MG63 (cell line): ENCODE measurements around the gene ZNF565. TPM values are rescaled to one million over a fixed set of nuclear protein-coding genes. Genes with fewer than 3 reads are reported as not detected.
A peak's percentile ranks its signal among the peaks of the same experiment; 100 is the strongest.
"Not testable (repeated sequence)": the region's sequence is repeated elsewhere in the genome, so short reads cannot be mapped to it uniquely, and the experiment has no call there.

Experiments
- DNase-seq: peaks from one replicate; pipeline ENCODE4 v3.0.0-alpha.2; 2020
- H3K27me3 ChIP-seq: fragments of 250-450 bp; sonication (Bioruptor Pico); 2 replicates; pipeline ENCODE4 v1.5.1; 2020; ENCODE audit warnings: mild to moderate bottlenecking, moderate library complexity
- H3K36me3 ChIP-seq: fragments of 250-450 bp; sonication (Bioruptor Pico); 2 replicates; pipeline ENCODE4 v1.5.1; 2020; ENCODE audit warnings: mild to moderate bottlenecking, moderate library complexity
- H3K4me3 ChIP-seq: fragments of 250-450 bp; sonication (Bioruptor Pico); 2 replicates; pipeline ENCODE4 v1.5.1; 2020; ENCODE audit warnings: mild to moderate bottlenecking, moderate library complexity
- H3K9me3 ChIP-seq: fragments of 250-450 bp; sonication (Bioruptor Pico); 2 replicates; pipeline ENCODE4 v1.5.1; 2020; ENCODE audit warnings: mild to moderate bottlenecking, moderate library complexity
- total RNA-seq: library from RNA; depleted of rRNA; stranded (reverse); fragments of >200 nt; shearing (Covaris generic); gene quantifications from 2 replicates; pipeline ENCODE4 v1.2.3, GENCODE V29; 2014; ENCODE audit warnings: low replicate concordance; rRNA removed

The ZNF565 gene
- 3.0 and 3.9 TPM in 2 replicates for total RNA-seq

DNA sequence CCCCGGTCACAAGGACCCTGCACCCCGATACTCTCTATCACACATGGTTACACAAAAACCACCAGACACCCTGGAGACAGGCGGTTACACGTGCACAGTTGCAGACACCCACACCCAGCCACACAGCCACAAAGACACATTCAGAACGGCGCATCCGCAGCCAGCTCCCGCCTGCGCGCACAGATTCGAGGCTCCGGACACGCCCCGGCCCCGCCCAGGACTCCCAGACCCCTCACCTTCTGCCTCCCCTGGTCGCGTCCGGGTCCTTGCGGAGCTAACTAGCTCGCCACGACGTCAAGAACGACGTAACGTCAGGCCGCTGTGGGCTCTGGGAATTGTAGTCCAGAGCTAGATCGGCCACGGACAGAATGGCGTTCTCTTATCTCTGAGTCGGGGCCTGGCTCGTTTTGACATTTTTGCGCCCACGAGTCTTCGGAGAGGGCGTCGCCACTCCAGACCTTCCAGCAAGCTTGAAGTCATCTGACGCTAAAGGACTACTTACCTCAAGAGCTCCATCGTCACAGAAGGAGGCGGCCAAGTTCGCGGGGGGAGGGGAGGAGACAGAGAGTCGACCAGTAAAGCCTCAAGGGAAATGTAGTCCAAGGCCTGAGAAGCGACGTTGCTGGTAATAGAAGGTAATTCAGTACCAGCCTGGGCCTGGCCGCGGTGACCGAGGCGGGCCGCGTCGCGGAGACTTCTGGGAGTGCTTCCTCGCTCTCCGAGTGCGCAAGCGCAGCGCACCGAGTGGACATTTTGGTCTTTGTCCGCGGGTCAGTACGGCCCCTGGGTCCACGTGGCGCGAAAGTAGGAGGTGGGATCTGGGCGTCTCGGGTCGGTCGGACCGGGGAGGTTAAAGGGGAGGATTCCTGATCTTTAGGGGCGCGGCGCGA lies at the start of gene ZNF565, which contains the start of gene ZNF146:
TSS of gene ZNF565 (minus strand) at position 280 of the 890 bp plus-strand sequence. CDS start 12,680 bp downstream, outside the sequence.
TSS of gene ZNF146 (plus strand) at position 721 of the 890 bp plus-strand sequence. CDS start 21,335 bp downstream, outside the sequence.
- H3K36me3 ChIP-seq, result peaks cover 42% of the 10 kb centered on the region
- no peaks in the 10 kb centered on the region for H3K27me3 ChIP-seq
- H3K4me3 ChIP-seq, result peak within 1 kb of the TSS; percentile 87
- DNase-seq, result peak; percentile 99
- H3K9me3 ChIP-seq, result peaks cover 4% of the 10 kb centered on the region; the same call in 1 of the 2 replicates

DNA sequence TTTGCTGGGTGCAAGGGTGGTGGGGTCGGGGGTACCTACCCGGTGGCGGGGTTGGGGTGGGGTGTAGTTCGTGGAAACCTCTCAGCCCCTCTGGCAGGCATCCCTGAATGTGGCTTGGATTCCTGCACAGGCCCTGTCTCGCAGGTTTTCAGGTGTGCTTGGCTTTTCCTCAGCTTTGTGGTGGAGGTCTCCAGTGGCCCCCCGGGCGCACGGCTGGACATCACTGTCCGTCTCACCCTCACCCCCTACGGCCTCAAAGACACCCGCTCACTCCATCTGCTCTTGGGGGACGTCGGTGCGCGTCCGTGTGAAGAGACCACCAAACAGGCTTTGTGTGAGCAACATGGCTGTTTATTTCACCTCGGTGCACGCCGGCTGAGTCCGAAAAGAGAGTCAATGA lies 44.7 kb upstream of the ZNF565 start:
- no peak for DNase-seq
- Histone ChIP-seq H3K9me3 (no peaks in the 10 kb centered on the region), H3K27me3 (no peaks in the 10 kb centered on the region), H3K4me3 (no peak overlapping the region), H3K36me3 (no peaks in the 10 kb centered on the region)

DNA sequence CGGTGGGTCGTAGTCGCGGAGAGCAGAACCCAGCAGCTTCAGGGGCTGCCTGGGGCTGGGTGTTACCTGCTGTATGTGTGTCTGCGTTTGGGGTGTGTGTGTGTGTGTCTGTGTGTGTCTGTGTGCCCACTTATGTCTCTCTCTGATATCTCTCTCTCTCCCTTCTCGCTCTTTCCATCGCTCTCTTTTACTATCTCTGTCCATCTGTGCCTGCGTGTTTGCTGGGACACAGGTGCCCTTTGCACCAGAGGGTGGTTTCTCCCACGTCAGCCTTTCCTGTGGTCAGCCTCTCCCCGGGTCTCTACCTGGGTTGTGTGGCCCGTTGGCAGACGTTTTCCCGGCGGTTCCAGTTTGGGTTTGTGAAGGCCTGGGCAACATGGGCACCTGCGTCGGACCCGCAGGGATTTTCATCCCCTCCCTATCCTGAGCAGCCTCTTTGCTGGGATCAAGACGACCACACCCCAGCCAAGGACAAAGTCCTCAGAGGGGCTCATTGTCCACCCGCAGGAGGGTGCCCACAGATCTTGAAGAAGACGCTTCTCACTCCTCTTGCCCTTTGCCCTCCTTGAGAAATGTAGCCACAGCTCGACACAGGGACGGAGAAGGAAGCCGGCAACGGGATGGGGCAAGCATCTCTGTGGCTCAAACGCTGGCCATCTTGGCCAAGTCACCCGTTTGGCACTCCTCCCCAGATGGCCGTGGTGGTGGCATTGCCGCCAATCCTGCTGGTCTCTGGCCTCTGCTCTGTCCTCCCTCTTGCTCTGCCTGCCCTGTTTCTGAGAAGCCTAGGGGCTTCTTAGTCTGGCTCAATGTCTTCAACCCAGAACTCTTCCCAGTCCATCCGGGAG lies 43.8 kb upstream of the ZNF565 start:
- Histone ChIP-seq H3K27me3 (no peaks in the 10 kb centered on the region), H3K9me3 (no peaks in the 10 kb centered on the region), H3K36me3 (no peaks in the 10 kb centered on the region), H3K4me3 (no peak overlapping the region)
- no peak for DNase-seq

- no peaks in the 10 kb centered on the region for H3K36me3 ChIP-seq
- H3K27me3 ChIP-seq, result no peaks in the 10 kb centered on the region
- no peaks in the 10 kb centered on the region for H3K9me3 ChIP-seq
- DNase-seq, result peak; percentile 22
- H3K4me3 ChIP-seq, result no peak overlapping the region; the same call in 1 of the 2 replicates
Measured at GRCh38 chr19:36257520-36257876, 43.0 kb upstream of the ZNF565 start.

- no peak for DNase-seq
- Histone ChIP-seq H3K4me3 (no peak overlapping the region; the same call in 1 of the 2 replicates), H3K9me3 (no peaks in the 10 kb centered on the region), H3K27me3 (no peaks in the 10 kb centered on the region), H3K36me3 (no peaks in the 10 kb centered on the region)
Measured at GRCh38 chr19:36256853-36257519, 42.5 kb upstream of the ZNF565 start.

- no peaks in the 10 kb centered on the region for H3K9me3 ChIP-seq
Measured at GRCh38 chr19:36256064-36256463, 41.6 kb upstream of the ZNF565 start.

DNA sequence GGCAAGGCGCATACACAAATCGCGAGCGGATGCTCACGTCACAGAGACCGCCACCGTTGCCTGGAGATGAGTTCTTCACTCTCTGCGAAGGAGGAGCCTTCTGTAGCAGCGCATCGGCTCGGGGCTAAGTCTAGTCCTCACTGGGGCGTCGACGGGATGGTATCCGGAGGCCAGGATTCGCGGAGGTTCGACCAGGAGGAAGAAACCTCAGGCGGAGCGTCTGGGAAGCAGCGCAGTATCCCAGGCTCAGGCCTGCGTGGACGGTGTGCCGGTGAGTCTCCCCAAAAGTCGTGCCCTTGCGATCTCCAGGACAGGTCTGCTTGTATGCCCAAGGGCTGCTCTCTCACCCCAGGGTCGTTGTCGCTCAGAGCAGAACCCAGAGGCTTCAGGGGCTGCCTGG lies 40.9 kb upstream of the ZNF565 start:
- H3K4me3 ChIP-seq, result no peak overlapping the region
- H3K9me3 ChIP-seq, result no peaks in the 10 kb centered on the region
- no peaks in the 10 kb centered on the region for H3K27me3 ChIP-seq
- no peaks in the 10 kb centered on the region for H3K36me3 ChIP-seq
- DNase-seq, result no peak

More at GRCh38 chr19:36256064-36256463, 41.6 kb upstream of the ZNF565 start:
- H3K27me3 ChIP-seq, result no peaks in the 10 kb centered on the region
- no peak overlapping the region for H3K4me3 ChIP-seq
- no peaks in the 10 kb centered on the region for H3K36me3 ChIP-seq
- DNase-seq, result no peak

GRCh38 chr19:36254848-36255247 lies 40.4 kb upstream of the ZNF565 start:
- Histone ChIP-seq H3K4me3 (no peak overlapping the region), H3K36me3 (no peaks in the 10 kb centered on the region), H3K9me3 (no peaks in the 10 kb centered on the region), H3K27me3 (no peaks in the 10 kb centered on the region)
- no peak for DNase-seq

DNA sequence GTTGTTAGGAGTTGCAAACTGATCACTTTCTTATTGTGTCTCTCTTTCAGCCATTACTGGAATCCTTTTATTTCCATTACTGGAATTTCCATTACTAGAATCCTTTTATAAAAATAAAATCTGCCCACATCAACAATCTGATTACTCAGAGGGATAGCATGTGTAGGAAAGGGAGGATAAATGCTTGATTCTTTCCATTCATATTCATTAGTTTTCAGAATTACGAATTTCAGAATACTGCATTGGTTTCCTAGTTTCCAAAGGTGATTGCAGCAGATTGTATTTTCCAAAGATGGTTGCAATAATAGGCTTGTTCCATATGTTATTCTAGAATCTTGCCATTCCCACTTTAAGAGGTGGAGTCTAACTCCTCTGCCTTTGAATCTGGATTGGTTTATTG lies 37.6 kb upstream of the ZNF565 start:
- no peaks in the 10 kb centered on the region for H3K27me3 ChIP-seq
- no peaks in the 10 kb centered on the region for H3K9me3 ChIP-seq
- H3K4me3 ChIP-seq, result no peak overlapping the region
- DNase-seq, result no peak
- no peaks in the 10 kb centered on the region for H3K36me3 ChIP-seq

GRCh38 chr19:36246006-36246481 lies 31.6 kb upstream of the ZNF565 start:
- Histone ChIP-seq H3K27me3 (peaks cover 20% of the 10 kb centered on the region), H3K9me3 (peaks cover 14% of the 10 kb centered on the region), H3K4me3 (no peak overlapping the region), H3K36me3 (no peaks in the 10 kb centered on the region)
- no peak for DNase-seq

GRCh38 chr19:36245210-36246005 lies 30.9 kb upstream of the ZNF565 start:
- Histone ChIP-seq H3K9me3 (peaks cover 14% of the 10 kb centered on the region), H3K27me3 (peaks cover 20% of the 10 kb centered on the region), H3K36me3 (no peaks in the 10 kb centered on the region), H3K4me3 (no peak overlapping the region)
- no peak for DNase-seq

DNA sequence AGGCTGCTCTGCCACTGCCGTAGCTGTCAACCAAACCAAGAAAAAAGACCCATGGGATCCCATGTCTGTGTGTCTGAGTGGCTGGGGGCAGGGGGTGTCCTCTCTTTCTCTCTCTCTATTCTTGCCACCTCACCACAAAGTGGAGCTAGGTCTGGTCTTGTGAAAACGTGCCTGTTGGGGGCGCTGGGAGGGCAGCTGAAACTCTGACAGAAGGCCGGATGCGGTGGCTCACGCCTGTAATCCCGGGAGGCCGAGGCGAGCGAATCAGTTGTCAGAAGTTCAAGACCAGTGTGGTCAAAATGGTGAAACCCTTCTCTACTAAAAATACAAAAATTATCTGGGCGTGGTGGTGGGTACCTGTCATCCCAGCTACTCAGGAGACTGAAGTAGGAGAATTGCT lies 29.6 kb upstream of the ZNF565 start:
- peaks cover 6% of the 10 kb centered on the region for H3K36me3 ChIP-seq
- H3K9me3 ChIP-seq, result peaks cover 14% of the 10 kb centered on the region
- no peak for DNase-seq
- no peak overlapping the region for H3K4me3 ChIP-seq
- H3K27me3 ChIP-seq, result peaks cover 20% of the 10 kb centered on the region

DNA sequence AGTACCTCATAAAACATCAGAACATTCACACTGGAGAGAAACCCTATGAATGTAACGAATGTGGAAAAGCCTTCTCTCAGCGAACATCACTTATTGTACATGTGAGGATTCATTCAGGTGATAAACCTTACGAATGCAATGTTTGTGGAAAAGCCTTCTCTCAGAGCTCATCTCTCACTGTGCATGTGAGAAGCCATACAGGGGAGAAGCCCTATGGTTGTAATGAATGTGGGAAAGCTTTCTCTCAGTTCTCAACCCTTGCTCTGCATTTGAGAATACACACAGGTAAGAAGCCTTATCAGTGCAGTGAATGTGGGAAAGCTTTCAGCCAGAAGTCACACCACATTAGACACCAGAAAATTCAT lies 22.5 kb upstream of the ZNF565 start:
- Histone ChIP-seq H3K9me3 (peaks cover 36% of the 10 kb centered on the region), H3K36me3 (peaks cover 74% of the 10 kb centered on the region), H3K27me3 (no peaks in the 10 kb centered on the region), H3K4me3 (no peak overlapping the region)
- no peak for DNase-seq

DNA sequence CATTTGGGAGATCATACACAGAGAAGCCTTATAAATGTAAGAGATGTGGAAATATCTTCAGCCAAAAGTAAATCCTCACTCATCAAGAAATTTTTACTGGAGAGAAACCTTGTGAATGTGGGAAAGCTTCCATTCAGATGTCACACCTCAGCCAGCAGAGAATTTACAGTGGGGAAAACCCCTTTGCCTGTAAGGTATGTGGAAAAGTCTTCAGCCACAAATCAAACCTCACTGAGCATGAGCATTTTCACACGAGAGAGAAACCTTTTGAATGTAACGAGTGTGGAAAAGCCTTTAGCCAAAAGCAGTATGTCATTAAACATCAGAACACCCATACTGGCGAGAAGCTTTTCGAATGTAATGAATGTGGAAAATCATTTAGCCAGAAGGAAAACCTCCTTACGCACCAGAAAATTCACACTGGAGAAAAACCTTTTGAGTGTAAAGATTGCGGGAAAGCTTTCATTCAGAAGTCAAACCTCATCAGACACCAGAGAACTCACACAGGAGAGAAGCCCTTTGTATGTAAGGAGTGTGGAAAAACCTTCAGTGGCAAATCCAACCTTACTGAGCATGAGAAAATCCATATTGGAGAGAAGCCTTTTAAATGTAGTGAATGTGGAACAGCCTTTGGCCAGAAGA lies 22.0 kb upstream of the ZNF565 start:
- Histone ChIP-seq H3K36me3 (peaks cover 79% of the 10 kb centered on the region), H3K4me3 (no peak overlapping the region), H3K27me3 (no peaks in the 10 kb centered on the region), H3K9me3 (peaks cover 36% of the 10 kb centered on the region)
- no peak for DNase-seq

GRCh38 chr19:36233626-36234025 lies 19.2 kb upstream of the ZNF565 start:
- DNase-seq, H3K27me3 ChIP-seq, H3K4me3 ChIP-seq: not testable (repeated sequence)
- Histone ChIP-seq H3K9me3 (peaks cover 40% of the 10 kb centered on the region), H3K36me3 (peaks cover 97% of the 10 kb centered on the region)
